H1 (cell line): ENCODE measurements around the gene AFG1L.

ENCODE experiments used
- ASH2L ChIP-seq: fragments of 200-600, 300-600 bp; sonication (generic); IDR thresholded peaks from one replicate; pipeline ENCODE4 v1.7.1; 2017; ENCODE audit warnings: low read length
- EP300 ChIP-seq, 2 experiments: IDR thresholded peaks; 1 replicate in 1 of 2; 2 replicates in 1 of 2; pipeline ENCODE4 v1.6.1; 2011 to 2012; ENCODE audit warnings: low read depth in 2 of 2, low read length in 2 of 2, mild to moderate bottlenecking in 2 of 2, borderline replicate concordance in 1 of 2, inconsistent platforms in 1 of 2, moderate library complexity in 1 of 2
- HDAC2 ChIP-seq, 2 experiments: fragments of 300-600 bp in 1 of 2; sonication (generic) in 1 of 2; IDR thresholded peaks; 2 replicates each; pipeline ENCODE4 v1.6.1; 2011 to 2012; ENCODE audit warnings: low read depth in 2 of 2, low read length in 2 of 2, mild to moderate bottlenecking in 2 of 2, moderate library complexity in 2 of 2, borderline replicate concordance in 1 of 2, inconsistent platforms in 1 of 2

DNA sequence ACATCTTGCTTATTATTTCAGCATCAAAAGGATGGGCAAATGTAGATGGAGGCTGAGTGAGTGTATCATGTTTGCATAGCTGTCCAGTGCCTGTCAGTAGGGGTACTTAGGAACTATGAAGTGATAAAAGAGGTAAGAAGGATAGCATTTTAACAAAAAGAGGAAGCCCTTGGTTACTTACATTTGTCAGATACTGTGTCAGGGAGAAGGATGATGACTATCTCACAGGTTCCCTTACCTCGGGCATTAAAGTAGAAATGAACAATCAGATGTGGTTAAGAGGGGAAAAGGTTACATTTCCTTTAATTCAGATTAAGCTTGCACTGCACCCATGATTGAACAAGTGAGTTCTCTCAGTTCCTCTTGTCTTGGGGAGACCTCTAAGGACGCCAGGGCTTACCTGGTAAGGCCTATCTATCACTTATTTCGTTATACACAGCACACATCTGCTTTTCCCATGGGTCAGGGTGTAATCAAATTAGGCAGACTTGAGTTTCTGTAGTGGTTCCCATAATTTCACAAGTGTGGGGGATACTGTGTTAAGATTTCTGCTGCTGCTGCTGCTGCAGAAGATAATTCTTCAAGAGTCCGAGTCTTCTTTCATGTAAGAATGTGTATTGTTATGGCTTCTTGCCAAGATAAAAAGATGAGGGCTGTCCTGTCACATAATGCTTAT lies 270.4 kb downstream of the AFG1L start:
- TF ChIP-seq EP300 (IDR thresholded peaks at IDR 0.05; ENCODE audit: borderline replicate concordance in 1 of 2, low read depth in 2 of 2, low read length in 2 of 2) (no peak), HDAC2 (IDR thresholded peaks at IDR 0.05; ENCODE audit: borderline replicate concordance in 1 of 2, low read depth in 2 of 2, low read length in 2 of 2) (no peak), ASH2L (no peak)
